BE2C (cell line): ENCODE measurements around the gene TBK1. TPM values are rescaled to one million over a fixed set of nuclear protein-coding genes. Genes with fewer than 3 reads are reported as not detected.

ENCODE experiments used
- DNase-seq: peaks from one replicate; pipeline ENCODE4 v3.0.0-alpha.2; 2020
- H3K27me3 ChIP-seq: fragments of 250-450 bp; sonication (Bioruptor Pico); 2 replicates; pipeline ENCODE4 v1.5.1; 2020; ENCODE audit warnings: mild to moderate bottlenecking
- H3K36me3 ChIP-seq: fragments of 250-450 bp; sonication (Bioruptor Pico); 2 replicates; pipeline ENCODE4 v1.5.1; 2020; ENCODE audit warnings: mild to moderate bottlenecking
- H3K4me1 ChIP-seq: fragments of 250-450 bp; sonication (Bioruptor Pico); 2 replicates; pipeline ENCODE4 v1.5.1; 2020
- H3K4me3 ChIP-seq: 2 replicates; pipeline ENCODE4 v1.5.1; 2011; ENCODE audit warnings: low read depth, low read length
- H3K9me3 ChIP-seq: fragments of 250-450 bp; sonication (Bioruptor Pico); 2 replicates; pipeline ENCODE4 v1.5.1; 2020
- CTCF ChIP-seq: IDR thresholded peaks from 2 replicates; pipeline ENCODE4 v1.5.1; 2012; ENCODE audit warnings: mild to moderate bottlenecking, low read depth, low read length
- polyA plus RNA-seq: library from polyadenylated mRNA; unstranded; fragments of >200 nt; gene quantifications from one replicate; pipeline ENCODE4 v1.2.1, GENCODE V29; 2012; ENCODE audit warnings: low read depth, missing spikeins; ENCODE audit not compliant: insufficient read length, insufficient read depth

Gene TBK1
- 14.4 TPM for polyA plus RNA-seq

- peaks cover 29% of the 10 kb centered on the region for H3K36me3 ChIP-seq
- H3K4me1 ChIP-seq = peaks cover under 1% of the 10 kb centered on the region
- no peaks in the 10 kb centered on the region for H3K9me3 ChIP-seq
- no peak for TF ChIP-seq CTCF
- DNase-seq = peak; percentile 94
- no peaks in the 10 kb centered on the region for H3K27me3 ChIP-seq
- H3K4me3 ChIP-seq = peak within 1 kb of the TSS; percentile 87
These were observed at the start of gene TBK1 for GRCh38 chr12:64451687-64452558. Gene TBK1 (plus strand): TSS chr12:64452120. CDS start chr12:64455871, 3,751 bp downstream.

- H3K4me1 ChIP-seq = 0 out of 2 replicates have a peak, but pooled peaks cover 4% of the 10 kb centered on the region
- DNase-seq = no peak
- no peaks in the 10 kb centered on the region for H3K9me3 ChIP-seq
- no peaks in the 10 kb centered on the region for H3K27me3 ChIP-seq
- peaks cover 7% of the 10 kb centered on the region for H3K36me3 ChIP-seq
- H3K4me3 ChIP-seq = no peak overlapping the region
- no peak for TF ChIP-seq CTCF
These were observed 49.7 kb upstream of the TBK1 start for GRCh38 chr12:64402181-64402580.

- Histone ChIP-seq H3K27me3 (no peaks in the 10 kb centered on the region), H3K4me1 (0 out of 2 replicates have a peak, but pooled peaks cover 4% of the 10 kb centered on the region), H3K9me3 (no peaks in the 10 kb centered on the region), H3K36me3 (peaks cover 7% of the 10 kb centered on the region), H3K4me3 (peak within 1 kb of the TSS; percentile 97)
- no peak for TF ChIP-seq CTCF
- peak; percentile 98 for DNase-seq
These were observed 48.0 kb upstream of the TBK1 start, which contains the start of gene XPOT for GRCh38 chr12:64403707-64404469. Gene XPOT (plus strand): TSS chr12:64404392. CDS start chr12:64410036, 5,644 bp downstream.

- no peak for TF ChIP-seq CTCF
- DNase-seq = peak; percentile 81
- Histone ChIP-seq H3K36me3 (peaks cover 10% of the 10 kb centered on the region), H3K4me1 (0 out of 2 replicates have a peak, but pooled peaks cover 4% of the 10 kb centered on the region), H3K9me3 (no peaks in the 10 kb centered on the region), H3K4me3 (peak overlapping the region; percentile 97), H3K27me3 (no peaks in the 10 kb centered on the region)
These were observed 47.3 kb upstream of the TBK1 start for GRCh38 chr12:64404470-64405256.

GRCh38 chr12:64407342-64408223, 44.3 kb upstream of the TBK1 start:
- DNase-seq = no peak
- TF ChIP-seq CTCF = no peak
- H3K36me3 ChIP-seq = peaks cover 37% of the 10 kb centered on the region

More at GRCh38 chr12:64407342-64408223, 44.3 kb upstream of the TBK1 start:
- Histone ChIP-seq H3K27me3 (no peaks in the 10 kb centered on the region), H3K4me1 (no peaks in the 10 kb centered on the region), H3K4me3 (no peak overlapping the region), H3K9me3 (no peaks in the 10 kb centered on the region)
